GM21447 (cell line): ENCODE measurements around the gene RPS6KL1.

Source experiments
- ATAC-seq: cut with Tn5 transposase; IDR thresholded peaks from one replicate; pipeline ENCODE4 v1.9.1; 2021; ENCODE audit not compliant: unreplicated experiment

The RPS6KL1 gene

DNA sequence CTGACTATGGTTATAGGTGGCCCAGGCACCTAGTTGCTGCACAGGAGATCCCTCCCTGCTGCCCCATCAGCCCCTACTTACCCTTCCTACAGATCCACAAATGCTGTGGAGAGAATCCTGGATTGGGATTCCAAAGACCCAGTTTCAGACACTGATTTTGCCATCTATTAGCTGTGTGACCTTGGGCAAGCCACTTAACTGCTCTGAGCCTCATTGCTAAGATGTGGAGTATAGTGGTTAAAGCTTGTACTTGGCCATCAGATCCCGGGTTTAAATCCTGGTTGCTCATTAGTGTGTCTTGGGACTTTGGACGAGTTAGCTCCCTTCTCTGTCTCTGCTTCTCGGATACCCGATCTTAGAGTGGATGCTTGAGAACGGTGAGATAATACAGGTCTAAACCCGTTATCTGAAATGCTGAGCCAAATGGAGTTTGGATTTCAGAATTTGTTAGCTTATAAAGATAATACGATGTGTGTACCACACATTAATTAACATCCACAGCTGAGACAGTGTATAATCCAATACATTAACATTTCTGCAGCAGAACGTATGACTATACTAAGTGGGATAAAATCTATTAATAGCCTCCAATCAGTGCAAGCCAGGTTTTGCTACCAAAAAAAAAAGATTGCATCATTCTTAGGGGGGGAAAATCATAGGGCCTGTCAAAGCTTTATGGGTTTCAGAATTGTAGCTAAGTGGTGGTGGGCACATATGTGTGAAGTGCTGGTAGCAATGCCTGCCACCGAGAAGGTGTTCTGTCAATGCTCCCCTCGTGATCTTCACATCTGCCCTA lies 63.1 kb downstream of the RPS6KL1 start:
- ATAC-seq = no peak

DNA sequence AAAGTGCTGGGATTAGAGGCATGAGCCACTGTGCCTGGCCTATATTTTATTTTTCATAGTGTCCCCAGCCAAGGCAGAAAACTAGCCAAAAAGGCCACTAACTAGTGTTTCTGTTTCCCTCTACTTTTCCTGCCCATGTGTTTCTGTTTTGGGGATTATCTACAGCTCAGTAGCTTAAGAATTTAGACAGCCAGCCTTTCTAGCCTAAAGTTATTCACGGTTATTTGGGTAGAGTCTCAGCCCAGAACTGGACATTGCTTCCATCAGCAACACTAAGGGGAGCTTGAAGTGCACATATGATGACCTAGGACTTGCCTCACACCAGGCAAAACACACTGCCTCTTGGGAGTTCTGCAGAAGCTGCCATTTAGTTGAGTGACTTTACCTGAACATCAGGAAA lies 65.0 kb downstream of the RPS6KL1 start:
- no peak for ATAC-seq

DNA sequence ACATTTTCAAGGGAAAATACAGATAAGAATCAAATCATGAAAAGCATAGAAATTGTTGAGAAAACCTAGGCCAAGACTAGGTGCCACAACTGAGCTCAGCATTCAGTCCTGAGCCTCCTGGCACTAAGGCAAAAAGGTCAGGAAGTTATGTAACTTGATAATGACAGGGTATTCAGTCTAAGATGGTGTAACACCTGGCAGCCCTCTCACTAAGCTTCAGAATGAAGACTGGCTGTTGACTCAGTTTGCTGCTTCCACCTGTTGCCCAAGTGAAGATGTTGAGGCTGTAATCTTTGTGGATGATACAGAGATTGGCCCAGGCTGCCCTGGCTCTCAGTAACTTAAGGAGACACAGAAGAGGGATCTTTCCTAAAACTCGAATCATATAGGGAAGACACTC lies 66.7 kb downstream of the RPS6KL1 start:
- ATAC-seq = no peak

DNA sequence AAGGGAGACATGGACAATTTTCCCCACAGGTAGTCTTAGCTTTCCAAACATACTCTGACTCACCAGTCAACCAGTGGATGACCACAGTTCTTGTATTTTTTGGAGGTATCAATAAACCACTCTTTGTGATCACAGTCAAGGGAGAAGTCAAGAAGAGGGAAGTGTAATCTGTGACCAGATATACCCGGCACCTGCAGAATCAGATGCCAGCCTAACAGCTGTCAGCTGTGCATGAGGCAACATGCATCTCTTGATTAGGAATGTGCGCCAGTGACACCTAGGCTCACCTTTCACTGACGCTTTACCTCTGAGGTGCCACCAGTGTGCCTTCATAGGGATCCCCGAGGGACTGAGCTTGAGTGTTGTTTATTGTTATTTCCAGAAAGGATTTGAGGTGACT lies 67.1 kb downstream of the RPS6KL1 start:
- no peak for ATAC-seq

DNA sequence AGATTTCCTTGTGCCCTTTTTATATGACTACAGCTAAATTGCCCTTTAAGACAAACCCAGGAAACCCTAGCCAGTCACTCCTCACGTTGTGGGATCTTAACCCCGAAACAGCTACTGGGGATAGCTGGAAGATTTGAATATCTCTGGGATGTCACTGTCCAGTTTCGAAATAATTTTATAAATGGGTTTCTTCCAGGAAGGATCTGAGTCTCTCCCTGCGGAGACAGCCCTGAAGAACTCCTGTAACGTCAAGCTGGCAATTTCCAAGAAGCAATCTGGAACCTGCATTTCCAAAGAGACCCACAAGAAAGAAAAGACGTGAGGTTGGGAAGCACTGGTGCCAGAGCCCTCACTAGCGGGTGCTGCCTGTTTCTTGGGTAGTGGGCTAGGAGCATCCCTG lies 68.0 kb downstream of the RPS6KL1 start:
- ATAC-seq = no peak
